Stimulated activated CD4-positive, alpha-beta T cell treated with anti-CD3 and anti-CD28 coated beads, Interleukin-1b, Interleukin-23, amount 100 ng/mL, for 48 hours (primary cell): ENCODE data around the gene PDE4D.

ENCODE experiments used
- DNase-seq: peaks from one replicate; pipeline ENCODE4 v3.0.0-alpha.2; 2020

The PDE4D gene

GRCh38 chr5:59158637-59159391, 734.7 kb downstream of the PDE4D start:
- no peak for DNase-seq

DNA sequence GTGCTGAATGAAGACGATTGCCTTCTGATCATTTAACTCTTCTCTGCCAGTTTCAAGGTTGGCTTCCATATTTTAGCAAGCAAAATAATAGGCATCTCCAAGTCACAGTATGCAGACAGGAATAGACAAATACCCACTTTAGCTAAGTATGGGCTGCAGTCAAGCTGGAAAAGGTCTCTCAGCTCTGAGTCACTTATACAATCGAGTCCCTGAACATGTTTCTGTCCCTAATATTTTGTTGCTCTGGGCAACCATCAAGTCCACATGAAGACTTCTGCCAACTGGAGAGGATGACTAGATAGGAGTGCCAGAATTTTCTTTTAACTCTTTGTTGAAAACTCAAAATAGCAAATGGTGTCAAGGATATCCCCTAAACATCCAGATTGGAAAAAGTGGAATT, 735.4 kb downstream of the PDE4D start:
- DNase-seq: no peak

DNA sequence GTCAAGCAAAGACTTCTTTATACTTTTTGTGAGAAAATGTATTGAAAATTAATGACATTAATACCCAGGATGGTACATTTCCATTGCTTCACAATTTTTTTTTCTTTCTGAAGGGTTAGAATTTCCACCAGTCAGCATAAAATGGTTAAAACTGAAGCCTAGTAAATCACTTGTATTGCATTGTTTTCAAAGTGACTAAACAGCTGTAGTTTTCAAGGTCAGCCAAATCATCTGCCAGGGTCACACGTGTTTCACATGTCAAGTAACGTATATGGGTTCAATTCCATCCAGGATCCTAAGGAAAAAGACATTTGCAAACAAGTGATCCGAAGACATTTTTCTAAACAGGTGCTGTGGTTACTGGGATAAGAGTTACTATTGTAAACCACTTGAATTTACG, 736.5 kb downstream of the PDE4D start:
- DNase-seq: no peak

GRCh38 chr5:59152701-59153245, 740.8 kb downstream of the PDE4D start:
- no peak for DNase-seq

DNA sequence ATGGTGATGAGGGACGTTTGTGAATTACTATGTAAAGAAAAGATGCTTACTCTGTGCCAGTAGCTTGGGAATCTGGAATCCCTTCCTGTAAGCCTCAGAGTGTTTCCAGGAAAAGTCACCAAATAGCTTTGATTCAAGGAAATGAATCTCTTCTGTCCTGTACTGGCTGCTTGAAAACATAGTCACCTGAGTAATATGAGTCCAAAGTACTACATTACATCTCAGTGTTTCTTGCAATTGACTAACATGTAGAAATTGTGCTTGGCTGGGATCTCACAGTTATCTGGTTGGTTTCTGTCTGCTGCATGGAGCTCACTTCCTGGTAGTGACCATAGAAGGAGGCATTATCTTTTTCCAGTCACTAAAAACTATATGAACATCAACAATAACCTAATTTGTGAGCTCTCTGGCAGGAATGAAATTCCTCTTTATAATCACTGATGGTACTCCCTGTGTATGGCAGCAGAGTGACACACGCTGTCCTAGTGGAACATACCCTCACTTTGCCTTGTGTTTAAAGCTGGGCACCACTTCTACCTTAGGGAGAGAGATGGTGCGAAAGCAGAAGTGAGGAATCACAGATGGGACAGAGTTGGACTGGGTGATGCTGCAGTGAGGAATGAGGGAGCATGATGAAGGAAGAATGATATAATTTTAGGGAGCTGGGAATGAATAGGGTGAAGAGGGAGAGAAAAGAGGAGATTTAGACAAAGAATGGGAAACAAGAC, 742.2 kb downstream of the PDE4D start:
- no peak for DNase-seq

- DNase-seq: no peak
Measured at GRCh38 chr5:59149827-59150226, 743.7 kb downstream of the PDE4D start.

GRCh38 chr5:59149271-59149670, 744.3 kb downstream of the PDE4D start:
- no peak for DNase-seq

- DNase-seq: no peak
Measured at GRCh38 chr5:59146729-59147128, 746.8 kb downstream of the PDE4D start.

GRCh38 chr5:59143926-59144333, 749.6 kb downstream of the PDE4D start:
- DNase-seq: no peak

GRCh38 chr5:59142927-59143326, 750.6 kb downstream of the PDE4D start:
- DNase-seq: no peak

DNA sequence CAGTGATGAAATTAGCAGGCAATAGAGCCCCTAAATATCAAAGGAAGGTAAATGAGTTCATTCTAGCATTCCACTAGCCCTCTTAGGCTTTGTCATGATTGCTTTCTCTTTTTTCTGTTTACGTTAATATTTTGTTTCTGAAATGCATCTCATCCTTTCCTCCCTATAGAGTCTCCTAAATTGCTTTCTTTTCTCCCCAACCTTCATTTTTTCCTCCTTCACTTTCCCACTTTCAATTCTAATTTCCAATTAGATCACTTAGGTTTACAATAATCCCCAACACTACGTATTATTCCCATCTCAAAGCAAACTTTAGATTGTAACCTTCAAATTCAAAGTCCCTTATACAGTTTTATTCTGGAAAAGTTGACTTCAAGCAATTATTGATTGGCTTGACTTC, 751.4 kb downstream of the PDE4D start:
- no peak for DNase-seq

GRCh38 chr5:59140133-59140532, 753.4 kb downstream of the PDE4D start:
- no peak for DNase-seq

DNA sequence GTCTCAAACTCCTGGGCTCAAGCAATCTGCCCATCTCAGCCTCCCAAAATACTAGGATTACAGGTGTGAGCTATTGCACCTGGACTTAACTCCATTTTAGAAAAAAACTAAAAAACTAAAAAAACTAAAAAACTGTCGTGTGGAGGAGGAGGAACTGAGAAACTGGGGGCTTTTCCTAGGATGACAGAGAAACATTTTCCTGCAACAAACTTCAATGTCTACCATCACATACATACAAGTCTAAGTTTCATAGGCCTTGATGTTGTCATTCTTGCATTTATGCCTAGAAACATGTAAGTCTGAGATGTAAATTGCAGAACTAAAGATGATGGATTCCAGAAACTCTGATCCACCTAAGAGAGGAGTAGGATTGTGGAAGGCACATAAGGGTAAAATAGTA, 753.8 kb downstream of the PDE4D start:
- DNase-seq: no peak

DNA sequence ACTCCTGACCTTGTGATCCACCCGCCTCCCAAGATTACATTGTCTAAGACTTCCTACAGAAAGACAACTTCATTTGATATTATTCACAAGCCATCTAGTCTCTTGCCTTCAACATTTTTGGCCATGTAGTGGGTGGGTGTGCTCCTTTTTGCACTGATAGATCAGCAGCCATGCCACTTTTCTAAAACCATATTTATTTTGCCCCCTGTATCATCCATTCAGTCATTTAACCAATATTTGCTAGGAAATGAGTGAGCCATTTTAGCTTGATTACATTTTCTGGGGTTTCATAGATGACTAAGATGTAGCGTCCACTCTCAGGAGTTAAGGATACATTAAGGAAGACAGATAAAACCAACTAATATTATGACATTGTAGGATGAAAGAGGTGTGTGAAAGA, 755.0 kb downstream of the PDE4D start:
- DNase-seq: no peak

- no peak for DNase-seq
Measured at GRCh38 chr5:59137846-59138245, 755.7 kb downstream of the PDE4D start.

GRCh38 chr5:59136549-59136948, 757.0 kb downstream of the PDE4D start:
- no peak for DNase-seq

DNA sequence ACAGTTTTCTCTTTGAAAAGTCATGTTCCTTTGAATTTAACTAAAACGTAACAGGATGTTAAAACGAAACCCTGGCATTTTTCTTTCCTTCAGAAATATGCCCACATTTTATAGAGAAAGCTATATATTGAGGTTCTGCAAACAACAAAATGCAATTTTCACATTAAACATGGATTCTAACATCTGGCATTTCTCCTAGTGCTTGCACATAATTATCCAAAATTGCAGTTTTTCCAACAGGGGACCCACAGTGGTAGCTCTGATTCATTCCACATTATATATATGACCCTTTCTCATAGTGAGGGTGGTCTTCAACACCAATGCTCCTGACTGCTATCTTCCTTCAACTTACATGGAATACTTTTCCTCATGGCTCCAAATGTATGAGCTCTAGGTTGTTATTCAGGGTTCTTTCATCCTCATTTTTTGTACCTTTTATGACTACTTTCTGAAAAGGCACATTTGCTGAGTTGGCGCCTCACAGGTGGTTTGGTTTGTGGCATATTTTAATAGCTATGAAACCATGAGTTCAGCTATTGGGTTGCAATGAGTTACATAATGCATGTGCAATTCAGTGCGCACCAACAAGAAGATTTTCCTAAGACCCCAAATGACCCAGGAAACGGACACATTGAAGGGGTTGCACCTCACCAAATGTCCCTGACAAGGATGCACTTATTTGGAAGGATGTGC, 758.9 kb downstream of the PDE4D start:
- no peak for DNase-seq

DNA sequence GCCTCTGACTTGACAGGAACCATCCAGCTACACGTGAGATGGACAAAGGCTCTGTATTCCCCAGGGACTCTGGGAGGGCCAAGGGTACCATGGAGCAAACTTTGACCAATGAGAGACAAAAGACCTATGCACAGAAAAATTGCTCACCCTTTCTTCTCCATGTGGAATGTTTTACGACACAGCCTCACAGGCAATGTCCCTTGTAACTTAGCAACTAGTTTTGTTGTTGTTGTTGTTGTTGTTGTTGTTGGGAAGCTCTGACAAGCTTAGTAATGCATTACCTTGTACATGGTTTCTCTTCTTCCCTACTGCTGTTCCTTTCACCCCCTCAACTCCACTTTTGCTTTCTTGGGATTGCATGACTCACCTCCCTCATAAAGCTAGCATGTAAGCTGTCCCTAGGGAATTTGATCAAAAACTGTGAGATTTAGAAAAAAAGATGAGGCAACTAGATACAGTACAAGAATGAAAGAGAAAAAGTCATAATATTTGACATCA, 759.7 kb downstream of the PDE4D start:
- DNase-seq: no peak

- DNase-seq: no peak
Measured at GRCh38 chr5:59132131-59132530, 761.4 kb downstream of the PDE4D start.

DNA sequence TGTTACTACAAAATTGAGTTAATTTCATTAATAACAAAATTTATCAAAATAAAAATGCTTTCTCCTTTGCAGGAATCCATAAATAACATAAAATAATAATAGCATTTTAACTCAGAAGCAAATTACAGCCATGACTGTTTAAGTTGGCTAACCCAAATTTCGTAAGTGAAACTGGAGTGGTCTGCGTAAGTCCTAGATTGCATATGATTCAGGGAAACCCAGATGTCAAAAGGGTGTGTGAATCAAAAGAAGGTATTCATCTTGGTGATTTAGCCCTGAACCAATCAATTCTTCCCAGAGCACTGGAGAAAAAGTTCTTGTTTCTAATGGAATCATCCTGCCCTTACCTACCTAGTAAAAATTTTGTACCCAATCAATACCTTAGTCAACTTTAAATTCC, 763.1 kb downstream of the PDE4D start:
- no peak for DNase-seq

- DNase-seq: no peak
Measured at GRCh38 chr5:59128646-59129290, 764.8 kb downstream of the PDE4D start.

GRCh38 chr5:59126708-59127573, 766.6 kb downstream of the PDE4D start:
- peak; percentile 5 for DNase-seq
